ENCODE measurements around the gene PSG6. TPM values are rescaled to one million over a fixed set of nuclear protein-coding genes. Genes with fewer than 3 reads are reported as not detected.
"Not testable (repeated sequence)": the region's sequence is repeated elsewhere in the genome, so short reads cannot be mapped to it uniquely, and the experiment has no call there.

Gene PSG6
- total RNA-seq (not detected), total RNA-seq (0 to 0.09 (median 0) reads per million in 172 experiments)
- polyA plus RNA-seq (2013, experiment 1 of 2) = not detected
- not detected for polyA plus RNA-seq (2013, experiment 2 of 2)

GRCh38 chr19:42917634-42918033 lies at the start of gene PSG6:
Gene PSG6, minus strand, starts transcription at chr19:42917894. Its CDS starts 102 bp downstream, at chr19:42917792.
- H3K36me3 ChIP-seq (ENCODE audit: insufficient read depth, low read length); H3K4me1 Mint-ChIP-seq (ENCODE audit: low read depth); H3K9me3 ChIP-seq (ENCODE audit: control insufficient read depth in 1 of 2, insufficient read depth in 1 of 2, low read length in 2 of 2); H3K9me3 Mint-ChIP-seq; H3K27me3 ChIP-seq (ENCODE audit: control insufficient read depth in 1 of 2, insufficient read depth in 2 of 2, low read length in 2 of 2); H3K36me3 Mint-ChIP-seq (ENCODE audit: low read depth); H3K4me3 ChIP-seq (ENCODE audit: low read length); H3K4me3 Mint-ChIP-seq; ATAC-seq (ENCODE audit: poor library complexity); H3K27ac ChIP-seq (ENCODE audit: low read depth in 1 of 2, low read length in 2 of 2); H3K27me3 Mint-ChIP-seq; POLR2A ChIA-PET; CTCF ChIA-PET; DNase-seq; H3K27ac Mint-ChIP-seq; intact Hi-C loops (cut with DNase I, micrococcal nuclease); H3K4me1 ChIP-seq (ENCODE audit: insufficient read depth, low read length): not testable (repeated sequence)

- no peaks in the 10 kb centered on the region for H3K4me1 ChIP-seq (ENCODE audit: insufficient read depth, low read length)
- ChIA-PET POLR2A (no interaction called here), CTCF (no interaction called here)
- H3K36me3 Mint-ChIP-seq (ENCODE audit: low read depth) = no peaks in the 10 kb centered on the region
- H3K4me3 ChIP-seq (ENCODE audit: low read length) = no peak overlapping the region
- DNase-seq (no peak), ATAC-seq (ENCODE audit: poor library complexity) (no peak)
- no peaks in the 10 kb centered on the region for H3K9me3 ChIP-seq (ENCODE audit: control insufficient read depth in 1 of 2, insufficient read depth in 1 of 2, low read length in 2 of 2)
- no peaks in the 10 kb centered on the region for H3K27me3 ChIP-seq (ENCODE audit: control insufficient read depth in 1 of 2, insufficient read depth in 2 of 2, low read length in 2 of 2)
- intact Hi-C loops (cut with DNase I, micrococcal nuclease) = no loop called here
- TF ChIP-seq, protein P1, sequence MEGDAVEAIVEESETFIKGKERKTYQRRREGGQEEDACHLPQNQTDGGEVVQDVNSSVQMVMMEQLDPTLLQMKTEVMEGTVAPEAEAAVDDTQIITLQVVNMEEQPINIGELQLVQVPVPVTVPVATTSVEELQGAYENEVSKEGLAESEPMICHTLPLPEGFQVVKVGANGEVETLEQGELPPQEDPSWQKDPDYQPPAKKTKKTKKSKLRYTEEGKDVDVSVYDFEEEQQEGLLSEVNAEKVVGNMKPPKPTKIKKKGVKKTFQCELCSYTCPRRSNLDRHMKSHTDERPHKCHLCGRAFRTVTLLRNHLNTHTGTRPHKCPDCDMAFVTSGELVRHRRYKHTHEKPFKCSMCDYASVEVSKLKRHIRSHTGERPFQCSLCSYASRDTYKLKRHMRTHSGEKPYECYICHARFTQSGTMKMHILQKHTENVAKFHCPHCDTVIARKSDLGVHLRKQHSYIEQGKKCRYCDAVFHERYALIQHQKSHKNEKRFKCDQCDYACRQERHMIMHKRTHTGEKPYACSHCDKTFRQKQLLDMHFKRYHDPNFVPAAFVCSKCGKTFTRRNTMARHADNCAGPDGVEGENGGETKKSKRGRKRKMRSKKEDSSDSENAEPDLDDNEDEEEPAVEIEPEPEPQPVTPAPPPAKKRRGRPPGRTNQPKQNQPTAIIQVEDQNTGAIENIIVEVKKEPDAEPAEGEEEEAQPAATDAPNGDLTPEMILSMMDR (IDR thresholded peaks at IDR 0.05) = no peak
- H3K4me3 Mint-ChIP-seq = no peak overlapping the region
- no peaks in the 10 kb centered on the region for H3K4me1 Mint-ChIP-seq (ENCODE audit: low read depth)
- H3K9me3 Mint-ChIP-seq = peaks cover 7% of the 10 kb centered on the region
- peaks cover 39% of the 10 kb centered on the region for H3K27me3 Mint-ChIP-seq
- no peak overlapping the region for H3K27ac ChIP-seq (ENCODE audit: low read depth in 1 of 2, low read length in 2 of 2)
- H3K27ac Mint-ChIP-seq = no peak overlapping the region
- no peaks in the 10 kb centered on the region for H3K36me3 ChIP-seq (ENCODE audit: insufficient read depth, low read length)
Observed at GRCh38 chr19:42965176-42965575, 47.5 kb upstream of the PSG6 start.

GRCh38 chr19:42961119-42961518 lies 43.4 kb upstream of the PSG6 start:
- ChIA-PET CTCF (no interaction called here), POLR2A (no interaction called here)
- Histone ChIP-seq H3K9me3 (ENCODE audit: control insufficient read depth in 1 of 2, insufficient read depth in 1 of 2, low read length in 2 of 2) (no peaks in the 10 kb centered on the region), H3K36me3 (ENCODE audit: insufficient read depth, low read length) (no peaks in the 10 kb centered on the region), H3K27ac (ENCODE audit: low read depth in 1 of 2, low read length in 2 of 2) (no peak overlapping the region), H3K27me3 (ENCODE audit: control insufficient read depth in 1 of 2, insufficient read depth in 2 of 2, low read length in 2 of 2) (no peaks in the 10 kb centered on the region), H3K4me1 (ENCODE audit: insufficient read depth, low read length) (no peaks in the 10 kb centered on the region), H3K4me3 (ENCODE audit: low read length) (no peak overlapping the region)
- DNase-seq (no peak), ATAC-seq (ENCODE audit: poor library complexity) (no peak)
- intact Hi-C loops (cut with DNase I, micrococcal nuclease) = no loop called here
- peaks cover 31% of the 10 kb centered on the region for H3K27me3 Mint-ChIP-seq
- H3K9me3 Mint-ChIP-seq = peaks cover 5% of the 10 kb centered on the region
- H3K36me3 Mint-ChIP-seq (ENCODE audit: low read depth) = no peaks in the 10 kb centered on the region
- no peak overlapping the region for H3K27ac Mint-ChIP-seq
- no peak overlapping the region for H3K4me3 Mint-ChIP-seq
- TF ChIP-seq, protein P1 (IDR thresholded peaks at IDR 0.05) = no peak
- H3K4me1 Mint-ChIP-seq (ENCODE audit: low read depth) = no peaks in the 10 kb centered on the region

- intact Hi-C loops (cut with DNase I, micrococcal nuclease); POLR2A ChIA-PET: not testable (repeated sequence)
Observed at GRCh38 chr19:42952126-42952525, 34.4 kb upstream of the PSG6 start.

DNA sequence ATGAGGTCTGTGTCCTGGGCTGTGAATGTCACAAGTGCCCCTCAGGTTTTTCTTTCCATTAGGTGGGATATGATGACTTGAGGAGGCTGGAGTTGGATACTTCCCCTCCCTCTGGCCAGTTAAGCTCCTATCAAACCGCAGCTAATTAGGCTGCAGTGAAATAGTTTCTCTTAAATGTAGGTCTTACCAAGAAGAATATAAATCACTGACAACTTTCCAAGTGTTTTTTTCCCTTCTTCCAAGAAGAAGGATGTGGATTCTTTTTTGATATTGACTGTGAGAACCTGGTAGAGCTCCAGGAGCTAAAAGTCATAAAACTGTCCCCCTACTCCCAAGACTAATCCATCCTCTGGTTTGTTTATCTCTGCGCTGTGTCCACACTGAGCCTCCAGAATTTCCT lies 33.8 kb upstream of the PSG6 start:
- POLR2A ChIA-PET; CTCF ChIA-PET; H3K27ac ChIP-seq (ENCODE audit: low read depth in 1 of 2, low read length in 2 of 2); H3K36me3 Mint-ChIP-seq (ENCODE audit: low read depth); H3K9me3 ChIP-seq (ENCODE audit: control insufficient read depth in 1 of 2, insufficient read depth in 1 of 2, low read length in 2 of 2); H3K4me3 ChIP-seq (ENCODE audit: low read length); H3K9me3 Mint-ChIP-seq; H3K36me3 ChIP-seq (ENCODE audit: insufficient read depth, low read length); H3K27ac Mint-ChIP-seq; H3K27me3 ChIP-seq (ENCODE audit: control insufficient read depth in 1 of 2, insufficient read depth in 2 of 2, low read length in 2 of 2); DNase-seq; intact Hi-C loops (cut with DNase I, micrococcal nuclease); ATAC-seq (ENCODE audit: poor library complexity); H3K4me1 Mint-ChIP-seq (ENCODE audit: low read depth); H3K4me3 Mint-ChIP-seq; H3K4me1 ChIP-seq (ENCODE audit: insufficient read depth, low read length): not testable (repeated sequence)
- H3K27me3 Mint-ChIP-seq = peaks cover 25% of the 10 kb centered on the region

More at GRCh38 chr19:42952126-42952525, 34.4 kb upstream of the PSG6 start:
- H3K27ac Mint-ChIP-seq; H3K9me3 ChIP-seq (ENCODE audit: control insufficient read depth in 1 of 2, insufficient read depth in 1 of 2, low read length in 2 of 2); DNase-seq; CTCF ChIA-PET; H3K36me3 ChIP-seq (ENCODE audit: insufficient read depth, low read length); H3K4me1 ChIP-seq (ENCODE audit: insufficient read depth, low read length); H3K4me1 Mint-ChIP-seq (ENCODE audit: low read depth); H3K27ac ChIP-seq (ENCODE audit: low read depth in 1 of 2, low read length in 2 of 2); H3K36me3 Mint-ChIP-seq (ENCODE audit: low read depth); H3K9me3 Mint-ChIP-seq; H3K4me3 ChIP-seq (ENCODE audit: low read length); H3K27me3 ChIP-seq (ENCODE audit: control insufficient read depth in 1 of 2, insufficient read depth in 2 of 2, low read length in 2 of 2); H3K4me3 Mint-ChIP-seq; ATAC-seq (ENCODE audit: poor library complexity): not testable (repeated sequence)
- peaks cover 20% of the 10 kb centered on the region for H3K27me3 Mint-ChIP-seq

Data from CD4-positive, alpha-beta T cell (primary cell).